Lower lobe of right lung (tissue), 2 donors: ENCODE measurements around the gene SMIM28. TPM values are rescaled to one million over a fixed set of nuclear protein-coding genes. Genes with fewer than 3 reads are reported as not detected.

Experiments
- ATAC-seq, 2 donors: fragments of 200-7000 bp; cut with Tn5 transposase; one replicate each; pipeline ENCODE4 v1.9.1; 2020 to 2022; ENCODE audit warnings: mild to moderate bottlenecking in 2 of 2, moderate library complexity in 2 of 2
- DNase-seq: peaks from one replicate; pipeline ENCODE4 v3.0.0-alpha.2; 2020
- H3K27ac ChIP-seq: fragments of 200-600 bp; one replicate; pipeline ENCODE4 v1.8.0; 2022
- H3K27me3 ChIP-seq: fragments of 200-600 bp; one replicate; pipeline ENCODE4 v1.8.0; 2022; ENCODE audit warnings: low read depth
- H3K36me3 ChIP-seq: fragments of 200-600 bp; one replicate; pipeline ENCODE4 v1.8.0; 2022; ENCODE audit warnings: mild to moderate bottlenecking
- H3K4me1 ChIP-seq: fragments of 200-600 bp; one replicate; pipeline ENCODE4 v1.8.0; 2022
- H3K4me3 ChIP-seq: fragments of 200-600 bp; one replicate; pipeline ENCODE4 v1.8.0; 2022; ENCODE audit warnings: mild to moderate bottlenecking
- H3K9me3 ChIP-seq: fragments of 200-600 bp; one replicate; pipeline ENCODE4 v1.8.0; 2022
- CTCF ChIP-seq: fragments of 200-600 bp; IDR thresholded peaks from one replicate; pipeline ENCODE4 v1.8.0; 2022; ENCODE audit warnings: antibody characterized with exemption, mild to moderate bottlenecking
- intact Hi-C: fragments of 100-400 bp; cut with DNase I; formaldehyde crosslinking; loops from one replicate; pipeline ENCODE4 v1.11.0; 2022
- total RNA-seq: library from RNA; stranded (reverse); fragmentation: NEBNext Ultra II Directional; extraction: Animal tissue kit (Norgen Biotek cat#: 25700); gene quantifications from one replicate; pipeline ENCODE4 v1.2.1, GENCODE V29; 2021
- donor health status: DM: no; HTN: yes; CAD: no; lungs with severe emphysema.

The SMIM28 gene
- total RNA-seq, 1 donor from 2014 or later: not detected

DNA sequence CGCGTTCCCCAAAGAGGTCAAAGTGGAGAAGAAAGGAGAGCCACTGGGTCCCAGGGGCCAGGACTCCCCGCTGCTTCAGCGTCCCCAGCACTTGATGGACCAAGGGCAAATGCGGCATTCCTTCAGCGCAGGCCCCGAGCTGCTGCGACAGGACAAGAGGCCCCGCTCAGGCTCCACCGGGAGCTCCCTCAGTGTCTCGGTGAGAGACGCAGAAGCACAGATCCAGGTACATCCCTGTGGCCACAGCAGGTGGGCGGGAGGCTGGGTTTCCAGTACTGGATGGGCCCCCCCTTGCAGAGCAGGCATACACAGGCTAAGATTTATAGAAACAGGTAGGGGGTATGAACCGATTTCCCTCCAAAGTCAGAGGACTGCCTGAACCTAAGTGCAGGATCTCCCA is 42.7 kb upstream of the SMIM28 start:
- no peak overlapping the region for H3K27ac ChIP-seq
- H3K27me3 ChIP-seq: no peaks in the 10 kb centered on the region
- no peak overlapping the region for H3K4me3 ChIP-seq
- ATAC-seq (no peak), DNase-seq (no peak)
- H3K36me3 ChIP-seq: peaks cover 28% of the 10 kb centered on the region
- H3K9me3 ChIP-seq: no peaks in the 10 kb centered on the region
- TF ChIP-seq CTCF: no peak
- H3K4me1 ChIP-seq: no peaks in the 10 kb centered on the region
- intact Hi-C loops: no loop called here

DNA sequence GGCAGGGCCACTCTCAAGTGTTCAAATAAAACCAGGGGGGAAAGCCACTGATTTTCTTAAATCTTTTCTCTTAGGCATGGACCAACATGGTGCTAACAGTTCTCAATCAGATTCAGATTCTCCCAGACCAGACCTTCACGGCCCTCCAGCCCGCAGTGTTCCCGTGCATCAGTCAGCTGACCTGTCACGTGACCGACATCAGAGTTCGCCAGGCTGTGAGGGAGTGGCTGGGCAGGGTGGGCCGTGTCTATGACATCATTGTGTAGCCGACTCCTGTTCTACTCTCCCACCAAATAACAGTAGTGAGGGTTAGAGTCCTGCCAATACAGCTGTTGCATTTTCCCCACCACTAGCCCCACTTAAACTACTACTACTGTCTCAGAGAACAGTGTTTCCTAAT is 41.5 kb upstream of the SMIM28 start:
- TF ChIP-seq CTCF: no peak
- H3K27ac ChIP-seq: no peak overlapping the region
- H3K9me3 ChIP-seq: no peaks in the 10 kb centered on the region
- no peak for DNase-seq
- no peak for ATAC-seq
- intact Hi-C loops: no loop called here
- peaks cover 25% of the 10 kb centered on the region for H3K36me3 ChIP-seq
- H3K4me1 ChIP-seq: no peaks in the 10 kb centered on the region
- no peak overlapping the region for H3K4me3 ChIP-seq
- no peaks in the 10 kb centered on the region for H3K27me3 ChIP-seq

GRCh38 chr6:138337076-138337475 is 40.6 kb upstream of the SMIM28 start:
- intact Hi-C loops: no loop called here
- Histone ChIP-seq H3K27me3 (no peaks in the 10 kb centered on the region), H3K9me3 (no peaks in the 10 kb centered on the region), H3K4me3 (no peak overlapping the region), H3K27ac (no peak overlapping the region), H3K36me3 (peaks cover 17% of the 10 kb centered on the region), H3K4me1 (no peaks in the 10 kb centered on the region)
- TF ChIP-seq CTCF: no peak
- ATAC-seq: no peak
- no peak for DNase-seq

- ATAC-seq (no peak), DNase-seq (no peak)
- Histone ChIP-seq H3K4me1 (no peaks in the 10 kb centered on the region), H3K9me3 (no peaks in the 10 kb centered on the region), H3K4me3 (no peak overlapping the region), H3K27ac (no peak overlapping the region), H3K27me3 (no peaks in the 10 kb centered on the region), H3K36me3 (peaks cover 14% of the 10 kb centered on the region)
- intact Hi-C loops: no loop called here
- TF ChIP-seq CTCF: no peak
Measured at GRCh38 chr6:138339024-138339423, 38.7 kb upstream of the SMIM28 start.

DNA sequence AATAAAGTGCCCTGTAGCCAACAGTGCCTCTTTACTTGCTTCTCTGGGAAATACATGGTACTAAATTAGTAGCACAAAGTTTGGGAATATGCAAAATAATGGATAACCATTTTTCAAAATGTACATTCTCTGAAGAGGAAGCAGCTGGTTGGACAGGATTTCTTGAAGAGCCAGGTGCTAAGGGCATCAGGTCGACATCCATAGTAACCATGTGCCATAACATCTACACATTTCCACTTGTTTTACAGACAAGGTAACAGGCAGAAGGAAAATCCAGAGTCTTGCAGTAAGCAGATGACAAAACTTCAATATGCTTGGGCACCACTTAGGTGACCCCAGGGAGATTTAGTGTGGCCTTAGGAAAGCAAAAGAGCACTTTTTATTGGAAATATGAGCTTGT is 36.5 kb upstream of the SMIM28 start:
- no peaks in the 10 kb centered on the region for H3K4me1 ChIP-seq
- intact Hi-C loops: no loop called here
- DNase-seq (no peak), ATAC-seq (no peak)
- TF ChIP-seq CTCF: no peak
- H3K4me3 ChIP-seq: no peak overlapping the region
- H3K27me3 ChIP-seq: no peaks in the 10 kb centered on the region
- peaks cover 3% of the 10 kb centered on the region for H3K36me3 ChIP-seq
- no peaks in the 10 kb centered on the region for H3K9me3 ChIP-seq
- no peak overlapping the region for H3K27ac ChIP-seq

DNA sequence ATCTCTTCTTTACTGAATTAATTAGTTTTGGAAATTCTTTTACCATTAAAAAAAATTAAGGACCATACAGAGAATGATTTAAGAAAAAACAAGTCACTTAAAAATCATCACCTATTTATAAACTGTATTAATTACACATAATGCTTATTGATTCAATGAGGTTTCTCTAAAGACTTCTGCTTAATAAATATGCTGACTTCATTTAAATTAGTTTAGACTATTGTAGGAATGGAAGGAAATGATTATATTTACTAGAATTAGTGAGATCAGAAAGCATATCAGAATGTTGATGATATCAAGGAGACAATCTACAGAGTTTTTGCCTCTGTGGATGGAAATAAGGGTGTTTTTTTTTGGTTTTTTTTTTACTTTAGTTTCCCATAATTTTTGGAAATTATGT is 34.6 kb upstream of the SMIM28 start:
- Histone ChIP-seq H3K27ac (no peak overlapping the region), H3K9me3 (no peaks in the 10 kb centered on the region), H3K4me1 (no peaks in the 10 kb centered on the region), H3K36me3 (no peaks in the 10 kb centered on the region), H3K27me3 (no peaks in the 10 kb centered on the region), H3K4me3 (no peak overlapping the region)
- no peak for DNase-seq
- intact Hi-C loops: no loop called here
- TF ChIP-seq CTCF: no peak
- ATAC-seq: no peak
